Mesenchymal stem cell (in vitro differentiated cells and primary cell): Measurements from ENCODE around the gene RPS2.
"Not testable (repeated sequence)": the region's sequence is repeated elsewhere in the genome, so short reads cannot be mapped to it uniquely, and the experiment has no call there.

Experiments used
- DNase-seq: peaks from one replicate; pipeline ENCODE4 v3.0.0-alpha.2; 2013
- H2AFZ ChIP-seq: one replicate; pipeline ENCODE4 v1.6.1; 2013; ENCODE audit warnings: low read depth, mild to moderate bottlenecking, control low read depth, inconsistent platforms, low read length, moderate library complexity
- H2AK5ac ChIP-seq: 2 replicates; pipeline ENCODE4 v1.6.1; 2013; ENCODE audit warnings: low read length, moderate library complexity, mild to moderate bottlenecking, inconsistent platforms; ENCODE audit not compliant: severe bottlenecking
- H2BK120ac ChIP-seq: one replicate; pipeline ENCODE4 v1.6.1; 2013; ENCODE audit warnings: low read depth, mild to moderate bottlenecking, inconsistent platforms, low read length, moderate library complexity
- H2BK12ac ChIP-seq, 2 experiments: one replicate each; pipeline ENCODE4 v1.6.1; 2013; ENCODE audit warnings: inconsistent platforms in 2 of 2, low read length in 2 of 2, mild to moderate bottlenecking in 2 of 2, moderate library complexity in 2 of 2, control low read depth in 1 of 2
- H2BK15ac ChIP-seq: one replicate; pipeline ENCODE4 v1.6.1; 2013; ENCODE audit warnings: mild to moderate bottlenecking, low read depth, inconsistent platforms; ENCODE audit not compliant: poor library complexity, severe bottlenecking
- H2BK5ac ChIP-seq: 2 replicates; pipeline ENCODE4 v1.6.1; 2013; ENCODE audit warnings: low read depth, mild to moderate bottlenecking, low read length, control low read depth, inconsistent platforms; ENCODE audit not compliant: poor library complexity, severe bottlenecking
- H3K14ac ChIP-seq, 2 experiments: one replicate each; pipeline ENCODE4 v1.6.1; 2013; ENCODE audit warnings: inconsistent platforms in 2 of 2, low read length in 2 of 2, control low read depth in 1 of 2, mild to moderate bottlenecking in 1 of 2, moderate library complexity in 1 of 2
- H3K18ac ChIP-seq, 2 experiments: one replicate each; pipeline ENCODE4 v1.6.1; 2013; ENCODE audit warnings: inconsistent platforms in 2 of 2, low read length in 2 of 2, control low read depth in 1 of 2, low read depth in 1 of 2, mild to moderate bottlenecking in 1 of 2
- H3K23ac ChIP-seq, 2 experiments: one replicate each; pipeline ENCODE4 v1.6.1; 2013; ENCODE audit warnings: inconsistent platforms in 2 of 2, low read length in 2 of 2, mild to moderate bottlenecking in 2 of 2, moderate library complexity in 2 of 2, control low read depth in 1 of 2
- H3K27ac ChIP-seq: 2 replicates; pipeline ENCODE4 v1.5.1; 2013; ENCODE audit warnings: mild to moderate bottlenecking, moderate library complexity, low read length, control low read depth, inconsistent platforms; ENCODE audit not compliant: poor library complexity, severe bottlenecking
- H3K27me3 ChIP-seq, 2 experiments: 2 replicates each; pipeline versions ENCODE4 v1.6.1 to v1.7.0; 2013; ENCODE audit warnings: low read length in 2 of 2, mild to moderate bottlenecking in 2 of 2, moderate library complexity in 2 of 2, control low read depth in 1 of 2, inconsistent platforms in 1 of 2; ENCODE audit not compliant: control insufficient read depth in 1 of 2, insufficient read depth in 1 of 2
- H3K36me3 ChIP-seq, 2 experiments: 2 replicates each; pipeline versions ENCODE4 v1.6.1 to v1.7.0; 2013; ENCODE audit warnings: low read length in 2 of 2, control low read depth in 1 of 2, inconsistent platforms in 1 of 2, low read depth in 1 of 2, mild to moderate bottlenecking in 1 of 2; ENCODE audit not compliant: insufficient read depth in 2 of 2, control insufficient read depth in 1 of 2
- H3K4ac ChIP-seq, 2 experiments: one replicate each; pipeline ENCODE4 v1.6.1; 2013; ENCODE audit warnings: inconsistent platforms in 2 of 2, low read length in 2 of 2, mild to moderate bottlenecking in 2 of 2, moderate library complexity in 2 of 2, control low read depth in 1 of 2, low read depth in 1 of 2
- H3K4me1 ChIP-seq: 2 replicates; pipeline ENCODE4 v1.6.1; 2013; ENCODE audit warnings: low read depth, low read length, control low read depth; ENCODE audit not compliant: control insufficient read depth, insufficient read depth
- H3K4me2 ChIP-seq: 2 replicates; pipeline ENCODE4 v1.6.1; 2013; ENCODE audit warnings: low read length, mild to moderate bottlenecking, inconsistent platforms; ENCODE audit not compliant: poor library complexity, severe bottlenecking
- H3K4me3 ChIP-seq, 2 experiments: 2 replicates each; pipeline versions ENCODE4 v1.5.1 to v1.7.0; 2013; ENCODE audit warnings: low read length in 2 of 2, mild to moderate bottlenecking in 2 of 2, control low read depth in 1 of 2, low read depth in 1 of 2; ENCODE audit not compliant: insufficient read depth in 1 of 2
- H3K79me1 ChIP-seq: replicated peaks from 2 replicates; pipeline ENCODE4 v1.6.1; 2013; ENCODE audit warnings: mild to moderate bottlenecking, control low read depth, low read length, inconsistent platforms; ENCODE audit not compliant: poor library complexity, severe bottlenecking
- H3K9ac ChIP-seq: 2 replicates; pipeline ENCODE4 v1.7.0; 2013; ENCODE audit warnings: mild to moderate bottlenecking, low read length, moderate library complexity
- H3K9me3 ChIP-seq: 2 replicates; pipeline ENCODE4 v1.7.0; 2013; ENCODE audit warnings: mild to moderate bottlenecking, low read length; ENCODE audit not compliant: control insufficient read depth
- H4K8ac ChIP-seq: one replicate; pipeline ENCODE4 v1.6.1; 2013; ENCODE audit warnings: inconsistent platforms, mild to moderate bottlenecking, low read length, moderate library complexity
- H4K91ac ChIP-seq: one replicate; pipeline ENCODE4 v1.6.1; 2013; ENCODE audit warnings: mild to moderate bottlenecking, low read length, inconsistent platforms
- WGBS: methylation state at CpG from one replicate; pipeline ENCODE4 v1.1.7; 2013; ENCODE audit warnings: mixed read lengths; 5-methylcytosine and 5-hydroxymethylcytosine counted together

The RPS2 gene

DNA sequence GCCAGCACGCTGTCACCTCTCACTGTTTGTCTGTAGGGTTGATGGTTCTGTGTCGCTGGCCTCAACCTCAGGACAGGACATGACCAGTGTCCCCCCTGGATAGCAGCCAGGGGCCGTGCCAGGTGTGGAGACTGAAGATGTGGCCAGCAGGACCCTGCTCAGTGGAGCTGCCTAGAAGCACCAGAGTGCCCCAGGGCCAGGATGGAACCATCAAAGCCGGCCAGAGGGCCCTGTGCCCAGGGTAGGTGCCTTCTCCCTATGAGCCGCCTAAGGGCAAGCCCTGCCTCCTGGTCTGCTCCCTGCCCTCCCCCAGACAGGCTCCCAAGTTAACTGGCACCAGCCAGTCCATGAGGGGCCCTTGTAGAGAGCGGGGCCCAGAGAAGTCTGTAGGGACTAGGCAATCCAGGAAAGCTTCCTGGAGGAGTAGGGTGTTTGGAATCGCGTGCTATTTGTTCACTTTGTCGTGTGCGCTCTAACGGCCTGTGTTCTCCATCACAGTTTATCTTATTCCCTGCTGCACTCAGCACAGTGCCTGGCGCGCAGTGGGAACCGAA lies 5.8 kb downstream of the RPS2 start:
- peak overlapping the region; percentile 20 to 90 for H3K4me3 ChIP-seq
- DNase-seq: no peak

GRCh38 chr16:1958143-1958491 lies 6.5 kb downstream of the RPS2 start:
- not testable (repeated sequence) for H3K4me2 ChIP-seq, H3K23ac ChIP-seq, H3K14ac ChIP-seq, H4K91ac ChIP-seq, DNase-seq, H2BK12ac ChIP-seq, H2BK15ac ChIP-seq, H3K9me3 ChIP-seq, H3K4me3 ChIP-seq, H2AFZ ChIP-seq, H2BK5ac ChIP-seq, H4K8ac ChIP-seq, H3K27ac ChIP-seq, H3K79me1 ChIP-seq, H3K9ac ChIP-seq, H3K4ac ChIP-seq, H2BK120ac ChIP-seq, H3K18ac ChIP-seq, H3K27me3 ChIP-seq, H2AK5ac ChIP-seq
- H3K4me1 ChIP-seq: peaks cover 29% of the 10 kb centered on the region
- 92% methylated on average over 28 of the region's 30 CpGs for WGBS
- peaks cover 21 to 24% of the 10 kb centered on the region in 2 experiments for H3K36me3 ChIP-seq

More for the DNA sequence above, 5.8 kb downstream of the RPS2 start:
- peak overlapping the region; percentile 64 for H4K91ac ChIP-seq
- H3K4ac ChIP-seq: no peak overlapping the region
- H3K23ac ChIP-seq: no peak overlapping the region
- peaks cover 23 to 31% of the 10 kb centered on the region in 2 experiments for H3K36me3 ChIP-seq
- no peak overlapping the region for H3K27ac ChIP-seq
- peaks cover 0 to 3% of the 10 kb centered on the region in 2 experiments for H3K27me3 ChIP-seq
- peaks cover 27% of the 10 kb centered on the region for H3K4me1 ChIP-seq
- WGBS: 62% methylated on average over 13 of the region's 14 CpGs
- peak overlapping the region; percentile 11 to 86 for H3K18ac ChIP-seq
- H2BK15ac ChIP-seq: peak overlapping the region; percentile 44
- peak overlapping the region; percentile 93 for H3K9ac ChIP-seq
- peaks cover 3% of the 10 kb centered on the region for H3K9me3 ChIP-seq
- H4K8ac ChIP-seq: peak overlapping the region; percentile 94
- H2AFZ ChIP-seq: no peak overlapping the region
- H2AK5ac ChIP-seq: peak overlapping the region; percentile 44
- no peak overlapping the region for H2BK5ac ChIP-seq
- no peaks in the 10 kb centered on the region for H3K79me1 ChIP-seq
- peak overlapping the region in 1 of 2 experiments; percentile 72 for H2BK12ac ChIP-seq
- H3K14ac ChIP-seq: no peak overlapping the region
- peak overlapping the region; percentile 27 for H2BK120ac ChIP-seq
- peak overlapping the region; percentile 85 for H3K4me2 ChIP-seq

DNA sequence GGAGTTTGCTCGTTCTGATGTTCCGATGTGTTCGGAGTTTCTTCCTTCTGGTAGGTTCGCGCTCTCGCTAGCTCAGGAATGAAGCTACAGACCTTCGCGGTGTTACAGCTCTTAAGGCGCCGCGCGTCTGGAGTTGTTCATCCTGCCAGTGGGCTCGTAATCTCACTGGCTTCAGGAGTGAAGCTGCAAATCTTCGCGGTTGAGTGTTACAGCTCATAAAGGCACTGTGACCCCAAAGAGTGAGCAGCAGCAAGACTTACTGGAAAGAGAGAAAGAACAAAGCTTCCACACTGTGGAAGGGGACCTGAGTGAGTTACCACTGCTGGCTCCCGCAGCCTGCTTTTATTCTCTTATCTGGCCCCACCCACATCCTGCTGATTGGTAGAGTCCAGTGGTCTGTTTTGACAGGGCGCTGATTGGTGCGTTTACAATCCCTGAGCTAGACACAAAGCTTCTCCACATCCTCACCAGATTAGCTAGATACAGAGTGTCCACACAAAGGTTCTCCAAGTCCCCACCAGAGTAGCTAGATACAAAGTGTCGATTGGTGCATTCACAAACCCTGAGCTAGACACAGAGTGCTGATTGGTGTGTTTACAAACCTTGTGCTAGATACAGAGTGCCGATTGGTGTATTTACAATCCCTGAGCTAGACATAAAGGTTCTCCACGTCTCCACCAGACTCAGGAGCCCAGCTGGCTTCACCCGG lies 7.0 kb downstream of the RPS2 start:
- H2BK12ac ChIP-seq, H2BK15ac ChIP-seq, H2BK120ac ChIP-seq, H3K4me3 ChIP-seq, H3K9ac ChIP-seq, H3K9me3 ChIP-seq, H3K18ac ChIP-seq, H3K14ac ChIP-seq, H3K27ac ChIP-seq, H3K4ac ChIP-seq, H3K4me2 ChIP-seq, H2AFZ ChIP-seq, DNase-seq, H4K91ac ChIP-seq, H3K79me1 ChIP-seq, H2AK5ac ChIP-seq, H3K27me3 ChIP-seq, H3K23ac ChIP-seq, H2BK5ac ChIP-seq, H4K8ac ChIP-seq: not testable (repeated sequence)
- peaks cover 16 to 19% of the 10 kb centered on the region in 2 experiments for H3K36me3 ChIP-seq
- WGBS: 94% methylated on average over 19 of the region's 22 CpGs
- peaks cover 25% of the 10 kb centered on the region for H3K4me1 ChIP-seq

DNA sequence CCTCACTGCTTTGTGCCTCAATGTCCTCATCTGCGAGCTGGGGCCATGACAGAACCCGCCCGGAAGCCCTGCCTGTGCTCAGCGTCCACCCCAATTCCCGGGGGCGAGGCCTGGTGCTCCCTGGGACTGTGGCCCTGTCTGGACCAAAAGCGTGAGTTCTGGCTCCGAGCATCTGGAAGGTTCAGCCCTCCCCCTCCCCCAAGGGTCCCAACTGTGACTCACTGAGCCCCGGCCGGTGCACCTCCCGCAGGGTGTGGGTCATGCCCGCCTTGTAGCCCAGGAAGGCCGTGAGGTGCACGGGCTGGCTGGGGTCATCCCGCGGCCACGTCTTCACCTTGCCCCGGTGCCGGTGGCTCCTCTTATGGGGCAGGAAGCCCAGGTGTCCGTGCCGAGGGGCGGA lies 10.9 kb downstream of the RPS2 start:
- Histone ChIP-seq H3K14ac (peak overlapping the region in 1 of 2 experiments; percentile 3), H3K4me1 (peaks cover 10% of the 10 kb centered on the region), H2BK120ac (no peak overlapping the region), H2AFZ (no peak overlapping the region), H3K9me3 (no peaks in the 10 kb centered on the region), H2BK12ac (no peak overlapping the region), H3K9ac (no peak overlapping the region), H2AK5ac (no peak overlapping the region), H3K27ac (no peak overlapping the region), H3K36me3 (no peaks in the 10 kb centered on the region), H3K79me1 (no peaks in the 10 kb centered on the region), H3K18ac (no peak overlapping the region), H4K8ac (no peak overlapping the region), H3K23ac (no peak overlapping the region), H2BK5ac (no peak overlapping the region), H3K4me3 (no peak overlapping the region), H2BK15ac (no peak overlapping the region), H3K27me3 (peaks cover 0 to 6% of the 10 kb centered on the region in 2 experiments), H3K4ac (no peak overlapping the region), H4K91ac (no peak overlapping the region), H3K4me2 (no peak overlapping the region)
- no peak for DNase-seq
- 93% methylated on average over 22 of the region's 22 CpGs for WGBS
